ENCODE results near the gene SLC39A1.

The SLC39A1 gene

DNA sequence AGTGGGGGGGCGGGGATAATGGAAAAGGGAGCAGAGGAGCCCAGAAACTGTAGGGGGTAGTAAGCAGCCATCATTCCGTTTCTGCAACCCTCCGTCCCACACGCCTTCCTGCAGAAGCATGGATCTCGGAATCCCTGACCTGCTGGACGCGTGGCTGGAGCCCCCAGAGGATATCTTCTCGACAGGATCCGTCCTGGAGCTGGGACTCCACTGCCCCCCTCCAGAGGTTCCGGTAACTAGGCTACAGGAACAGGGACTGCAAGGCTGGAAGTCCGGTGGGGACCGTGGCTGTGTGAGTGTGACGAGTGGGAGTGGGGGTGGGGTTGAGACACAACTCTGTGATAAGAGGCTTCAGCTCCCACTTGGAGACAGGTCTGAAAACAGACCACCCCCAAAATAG is 5.1 kb upstream of the SLC39A1 start:
- TF ChIP-seq, protein P1, sequence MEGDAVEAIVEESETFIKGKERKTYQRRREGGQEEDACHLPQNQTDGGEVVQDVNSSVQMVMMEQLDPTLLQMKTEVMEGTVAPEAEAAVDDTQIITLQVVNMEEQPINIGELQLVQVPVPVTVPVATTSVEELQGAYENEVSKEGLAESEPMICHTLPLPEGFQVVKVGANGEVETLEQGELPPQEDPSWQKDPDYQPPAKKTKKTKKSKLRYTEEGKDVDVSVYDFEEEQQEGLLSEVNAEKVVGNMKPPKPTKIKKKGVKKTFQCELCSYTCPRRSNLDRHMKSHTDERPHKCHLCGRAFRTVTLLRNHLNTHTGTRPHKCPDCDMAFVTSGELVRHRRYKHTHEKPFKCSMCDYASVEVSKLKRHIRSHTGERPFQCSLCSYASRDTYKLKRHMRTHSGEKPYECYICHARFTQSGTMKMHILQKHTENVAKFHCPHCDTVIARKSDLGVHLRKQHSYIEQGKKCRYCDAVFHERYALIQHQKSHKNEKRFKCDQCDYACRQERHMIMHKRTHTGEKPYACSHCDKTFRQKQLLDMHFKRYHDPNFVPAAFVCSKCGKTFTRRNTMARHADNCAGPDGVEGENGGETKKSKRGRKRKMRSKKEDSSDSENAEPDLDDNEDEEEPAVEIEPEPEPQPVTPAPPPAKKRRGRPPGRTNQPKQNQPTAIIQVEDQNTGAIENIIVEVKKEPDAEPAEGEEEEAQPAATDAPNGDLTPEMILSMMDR (IDR thresholded peaks at IDR 0.05): no peak

DNA sequence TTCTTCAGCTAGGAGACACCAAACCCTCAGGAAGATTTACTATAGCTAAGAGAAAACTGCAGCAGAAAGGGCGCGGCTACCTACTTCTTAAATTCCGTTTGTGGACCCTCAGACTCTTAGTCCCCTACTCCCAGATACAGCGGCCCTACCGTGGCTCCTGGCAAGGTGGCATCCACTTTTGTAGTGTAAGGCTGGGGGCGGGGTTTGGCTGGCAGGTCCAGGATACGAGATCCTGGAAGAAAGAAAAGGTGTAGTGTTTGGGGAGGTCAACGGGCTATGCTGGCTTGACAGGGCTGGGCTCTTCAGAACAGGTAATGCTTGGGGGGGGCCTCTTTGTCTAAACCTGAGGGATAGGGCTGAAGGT is 4.6 kb upstream of the SLC39A1 start:
- TF ChIP-seq, protein P1 (IDR thresholded peaks at IDR 0.05): no peak

DNA sequence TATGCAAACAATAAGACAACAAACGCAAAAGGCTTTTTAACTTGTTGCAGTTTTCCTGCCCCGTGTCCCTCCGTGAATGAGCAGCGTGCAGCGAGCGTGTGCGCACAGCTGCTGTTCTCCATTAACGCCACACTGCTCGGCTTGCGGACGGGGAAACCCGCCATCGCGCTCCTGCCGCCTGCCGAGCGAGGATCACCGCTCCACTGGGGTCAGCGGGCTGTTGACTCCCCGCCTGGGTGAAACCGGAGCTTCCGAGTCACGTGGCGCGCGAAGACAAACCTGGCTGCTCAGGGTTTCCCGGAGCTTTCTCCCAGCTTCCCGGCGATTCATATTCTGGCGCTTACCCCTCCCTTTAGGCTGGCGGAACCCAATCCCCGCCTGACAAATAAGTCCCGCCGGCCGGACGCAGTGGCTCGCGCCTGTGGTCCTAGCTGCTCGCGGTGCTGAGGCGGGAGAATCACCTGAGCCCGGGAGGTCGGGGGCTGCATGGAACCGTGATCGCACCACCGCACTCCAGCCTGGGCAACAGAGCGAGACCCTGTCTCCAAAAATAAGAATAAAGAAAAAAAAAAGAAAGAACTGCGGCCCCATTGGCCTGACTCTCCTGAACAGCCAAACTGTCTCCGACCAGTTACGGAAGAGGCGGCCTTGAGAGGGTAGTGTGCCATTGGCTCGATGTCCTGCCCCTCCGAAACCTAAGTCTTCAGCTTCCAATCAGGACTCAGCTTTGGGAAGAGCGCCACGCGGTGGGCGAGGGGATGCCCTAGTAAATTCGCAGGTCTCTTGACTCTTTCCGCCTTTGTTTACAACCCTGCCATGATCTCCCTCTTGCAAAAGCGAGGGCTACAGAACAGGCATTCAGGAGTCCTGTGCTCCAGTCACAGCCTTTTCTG is 4.0 kb upstream of the SLC39A1 start, which contains the start of gene CREB3L4:
TSS of gene CREB3L4 (plus strand) at position 796 of the 893 bp plus-strand sequence. CDS start 624 bp downstream, outside the sequence.
- TF ChIP-seq, protein P1 (IDR thresholded peaks at IDR 0.05): peak; percentile 54; the same call in 1 of the 2 replicates

DNA sequence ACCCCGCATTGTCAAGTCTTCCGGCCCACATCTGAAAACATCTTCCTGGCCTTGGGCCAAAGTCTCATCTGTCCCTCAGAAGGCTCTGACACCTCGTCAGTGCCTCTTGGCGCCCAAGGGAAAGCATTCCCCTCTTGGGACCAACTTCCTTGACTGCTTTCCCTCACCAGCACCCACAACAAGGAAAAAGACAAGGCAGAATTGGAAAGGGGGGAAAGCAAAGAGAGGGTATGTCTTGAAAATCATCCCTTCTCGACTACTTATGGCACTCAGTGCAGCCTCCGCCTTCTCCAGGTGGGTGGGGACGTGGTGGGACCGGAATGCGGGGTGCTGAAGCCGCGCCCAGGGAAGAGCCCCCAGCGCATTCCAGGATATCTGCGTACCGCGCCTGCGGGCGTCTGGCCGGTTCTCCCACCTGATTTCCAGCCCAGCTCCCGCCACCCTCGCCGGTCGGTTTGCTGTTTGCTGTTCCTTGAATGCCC is 554 bp upstream of the SLC39A1 start:
- TF ChIP-seq, protein P1 (IDR thresholded peaks at IDR 0.05): no peak

DNA sequence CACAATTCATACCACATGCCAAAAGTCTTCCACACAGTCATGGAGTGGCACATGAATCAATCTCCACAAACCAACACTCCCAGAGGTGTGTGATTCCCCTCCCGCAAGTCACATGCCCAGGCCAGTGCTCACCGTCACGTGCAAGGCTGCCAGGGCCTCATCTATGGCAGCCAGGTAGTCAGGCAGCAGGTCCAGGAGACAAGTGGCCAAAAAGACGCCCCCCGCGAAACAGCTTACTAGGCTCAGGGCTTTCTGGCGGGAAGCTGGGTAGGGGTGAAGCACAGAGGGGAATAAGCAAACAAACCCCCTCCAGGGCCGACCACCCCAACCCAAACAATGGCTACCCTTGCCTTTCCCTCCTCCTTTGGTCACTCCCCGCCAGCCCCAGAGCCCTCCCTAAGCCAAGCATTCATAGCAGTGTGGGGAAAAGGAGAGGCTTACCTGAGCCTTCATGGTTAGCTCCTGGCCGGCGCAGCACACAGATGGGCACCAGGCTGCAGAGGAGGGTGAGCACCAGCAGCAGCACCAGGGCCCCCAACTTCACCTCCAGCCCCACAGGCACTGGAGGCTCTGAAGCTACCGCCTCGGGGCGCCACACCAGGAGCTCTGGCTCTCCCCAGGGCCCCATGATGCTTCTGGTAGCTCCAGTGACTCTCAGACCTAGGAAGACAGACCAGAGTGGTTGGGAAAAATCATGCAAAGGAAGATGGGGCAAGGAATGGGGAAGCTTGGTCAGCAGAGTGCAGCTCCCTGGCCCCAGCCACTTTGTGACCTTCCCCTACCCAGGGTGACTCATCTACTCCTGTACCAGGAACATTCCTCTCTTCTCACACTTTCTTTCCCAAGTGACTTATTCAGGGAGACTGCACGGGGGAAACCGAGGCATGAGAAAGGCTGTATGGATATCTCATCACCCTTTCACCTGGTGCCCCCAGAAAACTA is 978 bp downstream of the SLC39A1 start:
- TF ChIP-seq, protein P1 (IDR thresholded peaks at IDR 0.05): no peak

DNA sequence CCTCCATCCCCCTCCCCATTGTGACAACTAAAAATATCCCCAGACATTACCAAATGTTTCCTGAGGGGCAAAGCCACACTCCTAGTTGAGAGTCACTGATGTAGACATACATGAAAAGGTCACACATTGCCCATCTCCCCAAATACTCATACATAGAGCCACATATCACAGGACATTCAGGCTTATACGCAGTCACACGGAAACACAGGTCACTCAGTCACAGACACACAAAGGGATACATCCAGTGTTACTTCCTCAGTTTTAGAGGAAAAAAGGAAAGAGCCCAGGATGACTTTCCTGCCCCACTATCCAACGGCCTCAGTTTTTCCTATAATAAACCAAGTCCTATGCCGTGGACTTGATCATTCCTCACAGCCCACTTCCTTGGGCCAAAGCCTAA is 1.9 kb downstream of the SLC39A1 start:
- TF ChIP-seq, protein P1 (IDR thresholded peaks at IDR 0.05): no peak

DNA sequence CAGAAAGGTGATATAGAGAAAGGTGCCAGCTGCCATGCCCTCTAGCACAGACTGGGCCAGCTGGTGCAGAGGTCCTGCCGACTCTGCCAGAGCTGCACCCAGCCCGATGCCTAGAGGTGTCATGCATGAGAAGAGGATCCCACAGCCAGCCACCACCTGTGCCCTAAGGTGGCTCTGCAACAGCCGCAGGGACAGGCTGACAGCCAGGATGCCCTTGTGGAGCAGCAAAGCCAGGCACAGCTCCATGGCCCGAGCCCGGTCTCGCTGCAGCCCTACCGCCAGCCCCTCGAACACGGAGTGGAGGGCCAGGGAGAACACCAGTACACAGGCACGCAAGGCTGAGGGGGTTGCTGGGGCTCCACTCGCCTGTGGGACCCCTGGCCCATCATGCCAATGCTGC is 3.1 kb downstream of the SLC39A1 start:
- TF ChIP-seq, protein P1 (IDR thresholded peaks at IDR 0.05): no peak
